DMS153 (cell line): ENCODE data around the gene ARHGAP42.
A peak's percentile ranks its signal among the peaks of the same experiment; 100 is the strongest.

Source experiments
- DNase-seq: peaks from one replicate; lab custom pipeline; 2025; lab: John Stamatoyannopoulos, UW

ARHGAP42 gene

DNA sequence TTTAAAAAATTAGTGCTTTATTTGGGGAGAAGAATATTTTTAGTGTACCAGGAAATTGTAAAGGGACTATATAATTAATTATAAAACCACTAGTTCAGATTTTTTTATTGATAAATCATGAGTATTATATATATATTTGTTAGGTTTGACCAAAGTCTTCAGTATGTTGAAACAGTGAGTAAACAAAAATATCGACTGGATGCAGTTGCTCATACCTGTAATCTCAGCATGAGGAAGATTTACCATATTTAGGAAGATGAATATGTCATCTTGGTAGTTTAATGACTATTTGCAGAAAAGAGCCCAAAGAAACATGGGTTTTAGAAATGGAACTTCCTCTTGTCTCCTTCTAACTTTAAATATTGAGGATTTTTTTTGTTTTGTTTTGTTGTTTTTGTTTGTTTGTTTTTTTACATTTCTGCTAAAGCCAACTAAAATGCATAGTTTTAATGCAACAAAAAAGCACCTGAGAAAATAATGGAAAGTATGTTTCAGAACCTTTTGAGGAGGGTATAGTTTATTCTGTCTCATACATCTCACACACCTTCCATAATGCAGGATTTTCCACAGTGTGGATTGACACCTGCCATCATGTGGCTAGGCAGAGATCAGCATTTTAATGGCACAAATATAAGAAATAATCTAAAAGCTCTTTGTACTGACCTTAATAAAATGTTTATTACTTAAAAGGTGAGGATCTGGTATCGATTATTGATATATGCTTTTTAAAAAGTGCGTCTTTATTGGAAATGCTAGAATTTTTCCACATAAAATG, 114.3 kb downstream of the ARHGAP42 start:
- no peak for DNase-seq

GRCh38 chr11:100805506-100806199, 118.6 kb downstream of the ARHGAP42 start:
- DNase-seq, result no peak

- DNase-seq, result no peak
These were observed 119.2 kb downstream of the ARHGAP42 start for GRCh38 chr11:100806296-100806695.

DNA sequence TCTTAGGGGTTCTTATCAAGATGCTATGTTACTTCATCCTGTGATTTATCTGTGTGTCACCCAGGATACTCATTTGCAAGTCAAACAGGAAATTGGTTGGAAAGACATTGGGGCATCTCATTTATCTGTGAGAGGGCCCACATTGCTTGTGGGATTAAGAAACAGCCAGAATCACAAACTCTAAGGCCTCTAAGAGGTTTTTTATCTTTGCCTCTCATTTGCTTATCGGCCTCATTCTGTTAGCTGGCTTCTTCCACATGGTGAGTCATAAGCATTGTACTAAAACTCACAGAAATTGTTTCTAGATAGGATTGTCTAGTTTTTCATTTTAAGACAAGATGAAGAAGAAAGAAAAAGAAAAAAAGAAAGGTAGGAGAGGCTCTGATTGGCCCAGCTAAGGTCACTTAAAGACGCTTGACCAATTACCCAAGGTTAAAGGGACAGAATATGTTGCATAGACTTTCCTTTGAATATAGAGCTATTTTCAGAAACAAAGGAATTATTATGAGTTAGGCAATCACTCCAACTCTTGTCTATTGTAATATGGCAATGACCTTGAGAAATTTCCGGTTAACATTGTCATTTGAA, 121.9 kb downstream of the ARHGAP42 start:
- no peak for DNase-seq

DNA sequence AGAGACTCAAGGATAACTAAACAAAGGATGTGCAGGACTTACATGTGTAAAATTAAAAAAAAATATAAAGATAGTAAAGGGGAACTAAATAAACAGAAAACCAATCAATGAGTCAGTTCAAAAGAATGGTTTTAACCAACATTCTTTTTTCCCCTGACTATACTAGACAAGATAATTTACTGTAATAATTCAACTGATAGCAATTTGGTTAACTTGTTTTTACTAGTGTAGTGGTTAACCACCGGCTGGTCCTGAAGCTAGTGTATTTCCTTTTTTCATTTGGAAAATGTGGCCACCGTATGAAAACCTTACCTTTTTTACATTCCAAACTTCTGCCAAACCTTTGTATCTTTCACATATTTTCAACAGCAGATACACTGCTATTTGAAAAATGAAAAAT, 123.1 kb downstream of the ARHGAP42 start:
- DNase-seq, result no peak

- DNase-seq, result no peak
These were observed 123.6 kb downstream of the ARHGAP42 start for GRCh38 chr11:100810666-100811065.

- no peak for DNase-seq
These were observed 125.4 kb downstream of the ARHGAP42 start for GRCh38 chr11:100812517-100812916.

DNA sequence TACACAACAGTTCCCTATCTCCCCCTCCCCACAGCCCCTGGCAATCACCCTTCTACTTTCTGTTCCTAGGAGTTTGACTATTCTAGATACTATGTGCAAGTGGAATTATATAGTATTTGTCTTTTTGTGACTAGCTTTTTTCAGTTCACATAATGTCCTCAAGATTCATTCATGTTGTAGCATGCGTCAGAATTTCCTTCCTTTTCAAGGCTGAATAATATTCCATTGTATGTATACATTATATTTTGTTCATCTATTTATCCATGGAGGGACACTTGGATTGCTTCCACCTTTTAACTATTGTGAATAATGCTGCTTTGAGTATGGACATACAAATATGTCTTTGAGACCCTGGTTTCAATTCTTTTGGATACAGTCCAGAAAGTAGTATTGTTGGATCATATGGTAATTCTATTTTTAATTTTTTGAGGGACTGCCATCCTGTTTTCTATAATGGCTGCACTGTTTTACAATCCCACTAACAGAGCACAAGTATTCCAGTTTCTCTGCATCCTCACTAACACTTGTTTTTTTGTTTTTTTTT, 128.8 kb downstream of the ARHGAP42 start:
- DNase-seq, result no peak

- DNase-seq, result no peak
These were observed 129.7 kb downstream of the ARHGAP42 start for GRCh38 chr11:100816823-100817222.

DNA sequence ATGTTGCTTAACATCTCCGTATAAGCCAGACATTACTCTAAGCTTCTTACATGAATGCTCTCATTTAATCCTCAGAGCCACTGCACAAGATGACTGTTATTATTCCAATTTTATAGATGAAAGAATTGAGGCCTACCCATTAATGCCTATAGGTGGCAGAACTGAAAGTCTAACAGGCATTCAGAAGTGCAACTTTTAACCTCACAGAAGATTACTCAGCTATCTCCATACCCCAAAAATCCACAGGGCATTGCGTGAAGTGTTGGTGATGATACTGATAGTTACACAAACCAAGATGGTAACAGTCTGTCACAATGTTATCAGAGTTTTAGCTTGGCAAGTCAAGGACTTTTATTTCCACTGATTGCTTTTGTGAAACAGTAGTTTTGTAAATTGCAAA, 130.5 kb downstream of the ARHGAP42 start:
- no peak for DNase-seq

DNA sequence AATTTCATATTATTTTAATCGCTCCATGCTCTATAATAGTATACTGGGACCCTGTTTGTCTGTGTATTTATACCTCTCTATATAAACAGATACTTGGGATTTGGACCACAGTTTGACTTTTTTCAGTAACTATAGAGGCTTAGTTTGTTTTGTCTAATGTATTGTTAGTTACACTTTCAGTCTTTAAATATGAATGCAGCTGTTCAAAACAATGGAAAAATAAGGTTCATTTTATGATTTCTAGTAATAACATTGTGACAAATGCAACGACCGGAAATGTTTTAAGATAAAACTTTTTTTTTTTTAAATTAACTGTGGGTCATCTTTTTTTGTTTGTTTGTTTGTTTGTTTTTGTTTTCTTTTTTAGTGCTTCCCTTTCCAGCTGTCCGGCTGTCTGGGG, 133.5 kb downstream of the ARHGAP42 start:
- no peak for DNase-seq

DNA sequence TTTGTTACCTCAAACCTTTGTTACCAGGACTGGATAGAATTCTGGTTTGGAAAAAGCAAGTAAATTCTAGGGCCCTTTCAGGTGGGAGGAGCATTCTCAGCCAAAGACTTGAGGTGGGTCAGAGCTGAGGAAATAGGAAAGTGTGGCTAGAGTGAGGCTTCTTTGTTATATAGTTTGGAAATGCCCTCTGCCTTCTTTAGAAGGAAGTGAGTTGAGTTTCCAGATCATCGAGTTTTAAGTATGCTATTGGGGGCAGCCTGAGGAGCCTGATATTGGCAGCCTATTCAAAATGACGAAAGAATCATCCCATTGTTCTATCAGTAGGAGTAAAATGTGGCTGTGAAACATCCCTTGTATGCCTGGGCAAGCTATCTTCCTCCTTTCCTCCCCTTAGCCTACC, 134.1 kb downstream of the ARHGAP42 start:
- no peak for DNase-seq

GRCh38 chr11:100823360-100823759, 136.3 kb downstream of the ARHGAP42 start:
- no peak for DNase-seq

- no peak for DNase-seq
These were observed 137.1 kb downstream of the ARHGAP42 start for GRCh38 chr11:100824041-100824809.

- no peak for DNase-seq
These were observed 138.5 kb downstream of the ARHGAP42 start for GRCh38 chr11:100825626-100826025.

- peak; percentile 38 for DNase-seq
These were observed 141.0 kb downstream of the ARHGAP42 start for GRCh38 chr11:100827934-100828661.

DNA sequence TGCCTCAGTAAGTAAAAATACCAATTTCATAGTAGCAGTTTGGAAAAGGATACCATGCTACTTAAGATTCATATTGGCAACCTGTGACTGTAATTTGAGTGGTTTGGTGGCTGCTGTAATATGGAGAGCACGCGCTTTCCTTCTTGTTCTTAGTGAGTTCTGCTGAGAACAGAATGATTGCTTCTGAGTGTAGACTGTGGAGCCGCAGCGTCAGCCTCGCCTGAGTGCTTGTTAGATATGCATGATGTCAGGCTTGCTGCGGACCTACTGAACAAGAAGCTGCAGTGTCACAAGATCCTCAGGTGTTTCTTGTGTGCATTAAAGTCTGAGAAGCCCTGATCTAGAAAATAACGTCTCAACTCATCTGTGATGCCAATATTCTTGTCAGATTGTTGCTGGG, 143.2 kb downstream of the ARHGAP42 start:
- no peak for DNase-seq

DNA sequence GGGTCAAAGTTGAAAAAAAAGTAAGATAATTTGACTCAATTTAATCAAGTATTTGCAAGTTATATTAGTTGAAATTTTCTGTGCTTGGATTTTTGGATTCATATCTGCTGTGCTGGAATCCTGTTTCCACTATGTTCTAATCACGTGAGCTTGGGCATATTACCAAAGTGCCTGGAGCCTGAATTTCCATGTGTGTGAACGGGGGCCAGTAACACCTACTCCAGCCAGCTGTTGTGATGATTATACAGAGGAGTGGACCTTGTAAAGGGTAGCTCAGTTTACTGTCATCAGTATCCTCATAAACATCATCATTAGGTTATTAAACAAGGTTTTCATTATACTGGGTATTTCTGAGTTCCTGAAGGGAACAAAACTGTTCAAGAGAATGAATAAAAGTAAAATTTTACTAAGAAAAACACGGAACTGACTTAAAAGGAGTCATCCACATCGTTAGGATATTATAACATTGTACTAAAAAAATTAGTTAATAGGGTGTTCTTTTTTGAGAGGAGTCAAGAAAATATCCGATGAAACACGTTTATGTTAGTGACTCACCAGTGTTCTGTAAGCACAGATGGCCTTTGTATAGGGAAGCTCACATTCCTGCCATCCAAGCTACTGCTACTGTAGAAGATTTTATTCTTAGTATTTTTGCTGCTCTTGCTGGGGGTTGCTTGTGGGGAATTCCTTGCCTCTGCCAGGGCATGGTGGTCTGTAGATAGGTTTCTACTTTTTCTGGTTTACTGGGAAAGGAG, 144.1 kb downstream of the ARHGAP42 start:
- DNase-seq, result no peak

- DNase-seq, result no peak
These were observed 144.9 kb downstream of the ARHGAP42 start for GRCh38 chr11:100831929-100832494.

- no peak for DNase-seq
These were observed 145.7 kb downstream of the ARHGAP42 start for GRCh38 chr11:100832829-100833228.
